GM10847 (cell line): ENCODE data around the gene DYSF.

Experiments used
- POLR2A ChIP-seq: IDR thresholded peaks from 2 replicates; pipeline ENCODE4 v1.6.1; 2011; ENCODE audit not compliant: insufficient read length; ENCODE audit errors: extremely low read depth

DYSF gene

DNA sequence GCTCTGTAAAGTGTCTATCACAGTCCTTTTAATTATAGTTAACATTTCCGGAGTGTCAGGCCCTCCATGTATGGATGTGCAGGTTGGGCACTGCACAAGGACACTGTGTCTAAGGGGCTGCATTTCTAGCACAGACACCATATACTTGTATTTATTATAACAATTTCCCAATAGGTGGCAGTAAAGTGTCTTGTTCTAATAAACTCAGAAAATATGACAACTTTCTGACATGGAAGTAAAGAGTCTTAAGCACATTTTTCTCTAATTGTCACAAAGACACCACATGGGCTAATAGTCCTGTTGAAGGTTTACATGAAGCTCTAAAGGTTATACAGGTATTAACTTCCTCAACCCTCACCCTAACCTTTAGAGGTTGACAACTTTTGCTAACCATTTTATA, 156.6 kb downstream of the DYSF start:
- no peak for TF ChIP-seq POLR2A

DNA sequence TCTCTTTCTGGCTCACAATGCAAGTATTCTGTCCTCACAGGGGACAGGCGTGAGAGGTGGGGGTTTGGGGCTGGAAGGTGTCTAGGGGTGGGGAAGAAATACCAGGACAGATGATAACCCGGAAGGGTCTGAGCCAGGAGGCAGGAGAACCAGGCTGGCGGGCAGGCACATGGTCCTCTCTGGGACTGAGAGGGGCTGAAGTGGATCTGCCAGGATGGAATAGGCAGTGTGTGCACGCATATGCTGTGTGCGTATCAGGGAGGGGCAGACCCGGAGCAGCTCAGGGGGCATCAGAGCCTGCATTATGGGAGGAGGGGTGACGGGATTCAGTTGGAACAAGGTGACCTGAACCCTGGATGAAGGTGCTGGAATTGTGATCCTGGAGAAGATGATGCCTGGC, 157.3 kb downstream of the DYSF start:
- no peak for TF ChIP-seq POLR2A

DNA sequence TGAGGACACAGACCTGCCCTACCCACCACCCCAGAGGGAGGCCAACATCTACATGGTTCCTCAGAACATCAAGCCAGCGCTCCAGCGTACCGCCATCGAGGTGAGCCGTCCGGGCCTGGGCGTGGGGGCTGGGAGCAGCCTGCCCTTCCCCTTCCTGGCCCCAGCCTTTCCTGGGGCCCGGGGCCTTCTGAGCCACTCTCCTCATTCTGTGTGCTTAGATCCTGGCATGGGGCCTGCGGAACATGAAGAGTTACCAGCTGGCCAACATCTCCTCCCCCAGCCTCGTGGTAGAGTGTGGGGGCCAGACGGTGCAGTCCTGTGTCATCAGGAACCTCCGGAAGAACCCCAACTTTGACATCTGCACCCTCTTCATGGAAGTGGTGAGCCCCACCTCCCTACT, 157.9 kb downstream of the DYSF start:
- no peak for TF ChIP-seq POLR2A

DNA sequence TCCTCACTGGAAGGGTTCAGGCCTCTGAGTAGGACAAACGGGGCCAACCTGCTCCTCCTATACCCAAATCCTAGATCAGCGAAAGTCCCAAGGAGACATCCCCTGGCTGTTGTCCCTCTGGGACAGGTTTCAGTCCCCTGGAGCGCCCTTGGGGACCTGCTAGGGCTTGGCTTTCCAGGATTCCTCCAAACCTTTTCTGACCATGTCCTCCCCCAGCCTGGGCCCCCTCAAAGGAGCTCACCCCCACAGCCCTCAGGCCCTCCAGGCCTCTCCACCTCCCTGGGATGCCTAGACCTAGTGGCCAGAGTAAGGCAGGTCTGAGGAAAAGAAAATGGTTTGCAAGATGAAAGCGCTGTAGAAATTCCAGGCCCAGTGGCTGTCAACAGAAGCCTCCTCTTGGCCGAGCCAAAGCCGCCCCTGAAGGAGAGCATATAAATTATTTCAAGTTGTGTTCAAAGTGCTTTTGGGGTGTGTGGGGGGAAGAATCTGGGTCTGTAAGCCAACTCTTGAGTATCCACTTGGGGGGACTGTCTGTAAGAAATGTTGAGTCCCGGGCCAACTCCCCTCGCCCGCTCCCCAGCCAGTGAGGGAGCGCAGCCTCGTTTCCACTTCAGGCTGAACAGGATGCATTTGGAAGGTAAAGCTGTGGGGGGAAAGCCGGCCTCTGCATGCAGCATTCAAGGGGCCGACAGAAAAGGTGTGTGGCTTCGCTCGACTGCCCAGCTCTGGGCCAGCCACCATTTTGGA, 158.6 kb downstream of the DYSF start:
- TF ChIP-seq POLR2A, result no peak

DNA sequence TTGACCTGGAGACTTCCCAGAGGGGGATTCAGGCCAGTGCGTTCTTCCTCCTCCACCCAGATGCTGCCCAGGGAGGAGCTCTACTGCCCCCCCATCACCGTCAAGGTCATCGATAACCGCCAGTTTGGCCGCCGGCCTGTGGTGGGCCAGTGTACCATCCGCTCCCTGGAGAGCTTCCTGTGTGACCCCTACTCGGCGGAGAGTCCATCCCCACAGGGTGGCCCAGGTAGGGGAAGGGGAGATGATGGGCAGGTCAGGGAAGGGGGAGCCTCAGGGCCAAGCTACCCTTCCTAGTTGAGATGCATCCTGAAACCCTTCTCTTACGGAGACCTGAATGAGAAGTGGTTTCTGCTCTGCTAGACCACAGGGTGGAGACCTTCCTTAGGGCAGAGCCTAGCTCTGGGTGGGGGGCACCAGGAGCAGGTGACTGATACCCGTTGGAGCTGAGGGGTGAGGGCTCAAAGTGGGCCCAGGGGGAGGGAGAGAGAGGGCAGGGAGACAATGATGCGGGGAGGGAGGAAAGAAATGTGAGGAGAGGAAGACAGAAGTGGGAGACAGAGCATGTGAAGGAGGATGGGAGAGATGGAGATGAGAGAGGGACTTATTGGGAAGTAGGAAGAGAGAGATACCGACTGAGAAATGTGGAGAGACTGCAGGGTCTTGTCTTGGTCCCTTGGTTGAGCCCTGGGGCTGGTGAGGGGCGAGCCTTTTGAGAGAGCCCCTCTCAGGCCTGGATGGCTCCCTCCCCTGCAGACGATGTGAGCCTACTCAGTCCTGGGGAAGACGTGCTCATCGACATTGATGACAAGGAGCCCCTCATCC, 159.4 kb downstream of the DYSF start:
- TF ChIP-seq POLR2A, result no peak

DNA sequence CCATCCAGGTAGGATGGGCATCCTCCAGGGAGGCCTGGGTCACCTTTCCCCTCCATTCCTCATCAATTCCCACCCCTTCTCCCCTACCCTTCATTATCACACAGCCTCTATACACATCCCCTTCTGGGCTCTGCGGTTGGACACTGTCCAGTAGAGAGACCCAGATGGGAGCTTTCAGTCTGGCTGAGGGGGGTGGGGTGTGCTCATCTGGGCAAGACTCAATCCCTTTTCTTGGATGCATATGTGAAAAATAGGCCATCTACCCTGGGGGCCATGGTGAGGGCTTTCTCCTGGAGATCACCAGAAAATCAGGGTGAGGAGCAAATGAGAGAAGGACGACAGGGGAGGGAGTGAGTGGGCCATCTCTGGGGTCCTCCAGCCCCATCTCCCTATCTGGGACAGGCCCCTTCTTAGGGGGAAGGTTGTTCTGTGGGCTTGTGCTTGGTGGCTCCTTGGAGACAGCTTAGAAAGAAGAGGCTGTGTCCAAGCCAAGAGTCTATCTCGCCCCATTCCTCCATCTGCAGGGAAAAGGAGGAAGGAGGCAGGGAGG, 160.1 kb downstream of the DYSF start:
- no peak for TF ChIP-seq POLR2A

DNA sequence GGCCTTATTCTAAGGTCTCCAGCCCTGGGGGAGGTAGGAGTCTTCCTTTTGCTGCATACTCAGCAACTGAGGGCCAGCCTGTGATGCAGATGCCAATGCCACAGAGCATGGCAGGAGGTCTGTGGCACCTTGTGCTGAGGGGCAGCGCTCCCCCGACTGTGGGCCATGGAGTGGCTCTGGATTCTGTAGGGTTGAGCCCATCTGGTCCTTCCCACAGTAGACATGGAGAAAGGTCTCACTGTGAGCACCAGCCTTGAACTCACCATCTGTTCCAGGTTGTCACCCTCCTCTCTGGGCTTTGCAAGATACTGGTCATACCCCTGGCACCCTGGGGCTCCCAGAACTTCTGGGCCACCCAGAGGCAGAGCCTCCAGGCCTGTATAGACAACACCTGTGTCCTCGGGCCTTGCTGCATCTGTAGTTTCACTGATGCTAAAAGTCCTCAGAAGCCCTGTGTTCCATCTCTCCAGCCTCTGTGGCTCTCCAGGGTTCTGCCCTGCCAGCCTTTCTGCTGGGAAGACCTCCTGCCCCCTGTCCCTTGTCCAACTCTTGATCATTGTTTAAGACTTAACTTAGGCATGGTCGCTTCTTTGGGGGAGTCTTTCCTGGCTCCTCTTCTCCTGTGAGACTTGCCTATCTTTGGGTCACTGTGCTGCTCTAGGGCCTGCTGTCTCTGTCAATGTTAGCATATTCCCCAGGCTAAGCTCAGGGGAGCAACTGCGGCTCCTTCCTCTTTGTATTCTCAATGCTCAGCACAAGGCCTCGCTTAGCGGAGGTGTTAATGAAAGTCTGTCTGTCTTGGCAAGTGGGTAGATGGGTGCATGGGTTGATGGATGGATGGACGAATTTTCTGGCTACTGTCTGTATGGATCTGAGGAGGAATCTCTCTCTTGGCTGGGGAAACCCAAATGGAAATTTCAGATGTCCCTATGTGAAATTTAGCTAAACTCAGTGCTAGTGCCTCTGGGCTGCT, 160.9 kb downstream of the DYSF start:
- TF ChIP-seq POLR2A, result no peak

DNA sequence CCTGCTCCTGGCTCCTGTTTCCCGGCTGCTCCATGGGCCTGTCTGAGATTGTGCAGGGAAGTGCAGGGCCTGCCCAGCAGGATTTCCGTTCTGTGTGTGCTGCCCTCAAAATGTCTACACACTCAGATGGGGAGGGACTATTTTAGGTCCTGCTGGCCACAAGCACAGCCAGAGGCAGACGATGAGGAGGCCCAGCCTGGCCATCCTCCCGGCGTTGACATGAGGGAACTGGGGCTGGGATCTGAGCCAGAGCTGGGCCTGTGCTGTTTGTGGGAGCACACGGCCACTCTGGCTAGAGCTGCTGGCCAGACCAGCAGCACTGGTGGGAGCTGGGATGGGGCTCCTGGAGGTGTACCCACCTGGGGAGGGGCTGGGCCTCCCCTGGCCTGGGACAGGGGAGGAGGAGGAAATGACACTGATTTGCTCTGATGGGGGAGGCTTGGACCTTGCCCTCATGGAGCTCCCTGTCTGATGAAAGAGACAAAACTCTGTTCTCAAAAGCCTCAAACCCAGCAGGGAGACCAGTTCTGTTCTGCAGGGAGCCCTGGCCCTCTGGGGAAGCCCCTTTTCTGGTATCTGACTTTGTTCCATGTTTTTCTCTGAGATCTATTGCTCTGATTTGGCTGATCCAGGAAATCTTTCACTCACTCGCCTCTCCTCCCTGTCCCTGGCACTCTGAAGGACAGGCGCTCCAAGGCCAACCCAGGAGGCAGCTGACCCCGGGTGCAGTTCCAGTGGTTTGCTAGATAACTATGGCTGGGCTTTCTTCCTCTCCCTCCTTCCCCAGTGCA, 161.8 kb downstream of the DYSF start:
- no peak for TF ChIP-seq POLR2A

DNA sequence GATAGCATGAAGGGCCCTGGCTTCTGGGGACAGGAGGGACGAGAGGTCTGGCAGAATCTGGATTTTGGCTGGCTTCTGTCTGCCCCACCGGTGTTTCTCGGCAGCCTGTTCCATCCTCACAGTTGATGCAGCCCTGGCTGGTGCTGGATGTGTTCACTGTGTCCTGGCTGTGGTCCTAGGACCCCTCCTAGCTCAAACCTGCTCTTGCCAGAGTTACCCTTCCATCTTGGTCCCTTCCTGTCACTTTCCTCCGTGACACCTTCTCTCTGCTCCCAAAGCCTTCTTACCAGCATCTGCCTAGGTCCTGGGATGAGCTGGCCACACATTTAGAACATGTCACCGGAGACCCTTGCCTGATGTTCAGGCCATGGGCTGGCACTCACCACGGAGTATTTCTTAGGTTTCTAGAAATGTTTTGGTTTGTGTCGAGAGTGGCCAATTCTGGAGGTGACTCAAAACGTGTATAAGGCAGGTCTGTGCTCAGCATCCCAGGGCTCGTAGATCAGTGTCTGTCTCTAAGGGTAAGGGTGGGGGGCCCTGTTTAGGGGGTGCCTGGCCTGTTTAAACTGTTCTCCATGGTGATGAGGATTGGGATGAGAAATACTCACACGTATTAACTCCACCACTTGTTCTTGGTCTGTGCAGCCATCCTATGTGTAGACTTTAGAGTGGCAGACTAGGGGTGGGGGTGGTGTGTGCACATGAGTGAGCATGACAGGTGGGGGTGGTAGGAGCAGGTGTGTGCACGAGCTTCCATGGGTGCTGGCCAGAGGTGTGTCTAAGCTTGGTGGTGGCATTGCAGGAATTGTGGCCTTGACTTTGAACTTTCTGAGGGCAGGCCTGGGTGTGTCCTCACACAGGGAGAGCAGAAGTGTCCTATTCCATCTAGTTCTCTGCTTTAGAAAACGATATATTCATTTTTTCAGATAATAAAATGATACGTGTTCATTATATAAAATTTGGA, 162.7 kb downstream of the DYSF start:
- no peak for TF ChIP-seq POLR2A

DNA sequence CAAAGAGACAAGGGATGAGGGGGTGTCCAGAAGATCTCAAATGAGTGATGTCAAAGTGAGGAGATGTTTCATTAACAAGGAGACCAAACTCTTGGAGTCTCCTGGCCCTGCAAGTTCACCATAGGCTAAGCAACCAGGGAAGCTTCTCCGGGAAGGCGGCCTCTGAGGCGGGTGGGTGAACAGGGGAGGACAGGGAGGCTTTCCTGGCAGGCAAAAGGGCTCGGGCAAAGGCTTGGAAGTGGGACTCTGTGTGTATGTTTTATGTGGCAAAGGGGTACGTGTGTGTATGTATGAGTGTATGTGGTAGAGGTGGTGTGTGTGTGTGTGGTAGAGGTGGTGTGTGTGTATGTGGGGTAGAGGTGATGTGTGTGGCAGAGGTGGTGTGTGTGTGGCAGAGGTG, 163.9 kb downstream of the DYSF start:
- no peak for TF ChIP-seq POLR2A

DNA sequence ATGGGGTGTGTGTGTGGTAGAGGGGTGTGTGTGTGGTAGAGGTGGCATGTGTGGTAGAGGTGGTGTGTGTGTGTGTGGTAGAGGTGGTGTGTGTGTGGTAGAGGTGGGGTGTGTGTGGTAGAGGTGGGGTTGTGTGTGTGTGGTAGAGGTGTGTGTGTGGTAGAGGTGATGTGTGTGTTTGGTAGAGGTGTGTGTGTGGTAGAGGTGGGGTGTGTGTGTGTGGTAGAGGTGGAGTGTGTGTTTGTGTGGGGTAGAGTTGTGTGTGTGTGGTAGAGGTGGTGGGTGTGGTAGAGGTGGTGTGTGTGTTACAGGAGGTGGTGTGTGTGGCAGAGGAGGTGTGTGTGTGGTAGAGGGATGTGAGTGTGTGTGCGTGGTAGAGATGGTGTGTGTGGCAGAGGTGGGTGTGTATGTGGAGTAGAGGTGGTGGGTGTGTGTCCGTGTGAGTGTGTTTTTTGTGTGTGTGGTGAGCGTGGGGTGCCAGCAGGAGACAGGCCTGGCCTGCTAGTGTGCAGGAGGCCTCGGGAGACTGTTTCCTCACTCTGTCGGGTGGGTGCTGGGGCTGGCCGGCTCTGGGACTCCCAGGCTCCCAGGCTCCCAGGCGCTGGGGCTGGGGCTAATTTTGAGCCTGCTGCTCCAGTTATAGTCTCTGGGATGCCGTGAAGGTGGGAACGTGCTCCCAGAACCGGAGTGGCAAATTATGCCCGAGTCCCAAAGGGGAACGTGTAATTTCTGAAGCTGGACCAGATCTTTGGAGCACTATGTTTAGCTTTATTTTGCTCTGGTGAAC, 165.2 kb downstream of the DYSF start:
- TF ChIP-seq POLR2A, result no peak

DNA sequence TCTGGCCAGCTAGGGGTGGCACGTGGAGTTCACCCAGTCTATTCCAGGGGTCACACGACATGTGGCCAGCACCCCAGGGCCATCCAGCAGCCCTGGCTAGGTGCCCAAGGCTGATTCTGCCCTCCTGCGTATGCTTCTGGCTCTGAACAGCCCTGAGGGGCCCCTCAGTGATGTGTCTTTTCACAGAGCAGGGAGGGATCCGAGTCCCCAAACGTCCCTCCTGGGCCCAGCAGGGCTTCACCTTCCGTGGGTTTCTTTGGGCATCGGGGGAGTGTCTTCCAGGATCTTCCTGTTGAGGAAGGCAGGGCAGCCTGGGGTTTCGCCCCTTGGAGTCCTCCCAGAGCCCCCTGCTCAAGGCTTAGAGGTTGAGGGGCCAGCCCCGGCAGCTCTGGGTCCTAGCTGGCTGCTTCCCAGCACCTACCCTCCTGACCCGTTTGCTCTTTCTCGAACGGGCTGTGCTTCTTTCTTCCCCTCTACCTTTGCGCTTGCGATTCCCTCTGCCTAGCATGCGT, 165.9 kb downstream of the DYSF start:
- no peak for TF ChIP-seq POLR2A
